GM21737 (cell line): Measurements from ENCODE around the gene CLK4.

Experiments used
- ATAC-seq: cut with Tn5 transposase; IDR thresholded peaks from one replicate; pipeline ENCODE4 v1.9.1; 2021; ENCODE audit warnings: mild to moderate bottlenecking, moderate library complexity; ENCODE audit not compliant: unreplicated experiment

Gene CLK4

DNA sequence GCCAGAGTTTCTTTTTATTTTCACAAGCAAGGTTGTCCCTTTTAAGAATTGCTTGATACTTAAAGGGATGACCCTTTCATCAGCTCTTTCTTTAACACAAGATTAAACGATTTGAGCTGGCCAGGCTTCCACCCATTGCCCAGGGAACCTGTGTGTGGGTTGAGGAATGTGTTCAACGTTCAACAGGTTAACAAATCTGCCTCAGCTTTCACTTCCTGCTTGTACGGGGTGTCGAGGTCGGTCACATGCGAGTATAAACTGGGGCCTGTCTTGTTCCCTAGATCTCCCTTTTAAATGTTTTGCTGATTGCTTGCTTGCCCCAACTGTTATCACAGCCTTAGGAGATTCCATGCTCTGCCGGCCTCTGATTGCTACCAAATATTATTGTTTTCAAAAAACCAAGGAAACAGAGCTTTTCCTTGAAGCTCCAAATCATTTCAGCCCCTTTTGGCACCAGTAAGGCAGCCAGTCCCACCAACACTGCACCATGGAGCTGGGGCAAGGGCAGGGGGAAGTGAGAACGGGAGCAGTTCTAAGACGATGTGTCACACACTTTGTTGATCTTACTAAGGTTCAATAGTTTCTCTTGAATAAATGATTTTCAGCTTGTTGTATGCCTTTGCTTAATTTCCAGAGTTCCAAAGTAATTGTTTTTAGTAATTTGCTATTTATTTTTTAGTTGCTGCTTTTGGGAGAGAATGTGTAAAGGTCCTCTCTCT lies 10.7 kb upstream of the CLK4 start:
- ATAC-seq, result no peak

DNA sequence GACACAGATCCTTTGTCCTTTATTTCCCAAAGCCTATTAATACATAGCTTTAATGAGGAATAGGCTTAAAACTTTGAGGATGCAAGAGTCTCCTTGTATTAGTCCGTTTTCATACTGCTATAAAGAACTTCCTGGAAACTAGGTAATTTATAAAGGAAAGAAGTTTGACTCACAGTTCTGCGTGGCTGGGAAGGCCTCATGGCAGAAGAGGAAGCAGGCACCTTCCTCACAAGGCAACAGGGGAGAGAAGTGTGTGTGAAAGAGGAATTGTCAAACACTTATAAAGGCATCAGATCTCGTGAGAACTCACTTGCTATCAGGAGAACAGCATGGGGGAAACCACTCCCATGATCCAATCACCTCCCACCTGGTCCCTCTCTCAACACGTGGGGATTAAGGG lies 5.4 kb upstream of the CLK4 start:
- no peak for ATAC-seq

DNA sequence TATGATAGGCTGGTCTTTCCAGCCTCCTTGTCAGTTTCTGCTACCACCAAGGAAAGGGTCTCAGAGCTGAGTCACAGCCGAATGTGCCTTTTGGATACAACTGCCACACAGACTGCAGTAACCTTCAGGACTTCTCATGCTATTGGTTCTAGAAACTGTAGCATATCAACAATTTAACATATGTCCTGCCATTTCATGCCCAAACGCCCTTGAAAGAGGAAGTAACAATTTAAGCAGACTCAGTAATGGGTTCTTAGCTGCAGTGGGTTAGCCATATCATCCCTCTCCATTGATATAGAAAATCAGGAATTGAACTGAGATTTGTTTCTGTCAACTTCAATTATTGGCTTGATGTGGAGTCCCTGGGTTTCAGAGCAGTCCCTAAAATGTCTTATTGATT lies 4.1 kb upstream of the CLK4 start:
- ATAC-seq, result no peak

DNA sequence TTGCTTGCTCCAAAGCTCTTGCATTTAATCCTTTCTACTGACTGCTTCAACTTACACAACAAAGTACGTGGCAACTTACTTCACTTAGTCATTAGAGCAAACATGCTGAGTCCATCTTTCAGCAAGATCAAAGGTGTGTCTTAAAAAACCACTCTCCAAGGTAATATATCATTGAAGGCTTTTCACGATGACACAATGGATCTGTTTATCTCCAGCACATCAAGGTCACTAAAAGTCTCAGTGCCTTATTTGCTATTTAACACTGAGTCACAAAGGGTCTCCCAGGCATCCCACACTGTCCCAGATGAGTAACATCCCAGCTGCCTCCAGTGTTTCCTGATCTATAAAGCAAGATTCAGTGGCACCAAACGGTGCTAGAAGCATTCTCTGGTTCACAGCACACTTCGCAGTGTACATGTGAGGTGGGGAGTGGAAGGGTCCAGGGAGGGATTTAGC lies 3.7 kb upstream of the CLK4 start:
- no peak for ATAC-seq

DNA sequence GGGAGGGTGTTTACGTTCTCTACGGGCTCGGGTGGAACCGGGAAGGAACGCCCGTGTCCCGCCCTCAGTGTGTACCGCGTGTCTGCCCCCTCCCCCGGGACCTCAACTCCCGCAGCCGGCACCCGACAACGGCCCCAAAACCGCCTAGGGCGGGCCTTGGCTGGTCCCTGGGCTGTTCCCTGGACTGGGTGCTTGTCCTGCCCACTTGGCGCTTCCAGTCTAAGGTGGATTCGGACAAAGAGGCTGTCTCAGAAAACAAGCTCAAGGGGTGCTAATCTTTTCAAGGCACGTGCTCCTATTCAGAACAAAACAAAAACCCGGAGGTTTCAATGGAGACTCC lies 379 bp upstream of the CLK4 start:
- no peak for ATAC-seq

DNA sequence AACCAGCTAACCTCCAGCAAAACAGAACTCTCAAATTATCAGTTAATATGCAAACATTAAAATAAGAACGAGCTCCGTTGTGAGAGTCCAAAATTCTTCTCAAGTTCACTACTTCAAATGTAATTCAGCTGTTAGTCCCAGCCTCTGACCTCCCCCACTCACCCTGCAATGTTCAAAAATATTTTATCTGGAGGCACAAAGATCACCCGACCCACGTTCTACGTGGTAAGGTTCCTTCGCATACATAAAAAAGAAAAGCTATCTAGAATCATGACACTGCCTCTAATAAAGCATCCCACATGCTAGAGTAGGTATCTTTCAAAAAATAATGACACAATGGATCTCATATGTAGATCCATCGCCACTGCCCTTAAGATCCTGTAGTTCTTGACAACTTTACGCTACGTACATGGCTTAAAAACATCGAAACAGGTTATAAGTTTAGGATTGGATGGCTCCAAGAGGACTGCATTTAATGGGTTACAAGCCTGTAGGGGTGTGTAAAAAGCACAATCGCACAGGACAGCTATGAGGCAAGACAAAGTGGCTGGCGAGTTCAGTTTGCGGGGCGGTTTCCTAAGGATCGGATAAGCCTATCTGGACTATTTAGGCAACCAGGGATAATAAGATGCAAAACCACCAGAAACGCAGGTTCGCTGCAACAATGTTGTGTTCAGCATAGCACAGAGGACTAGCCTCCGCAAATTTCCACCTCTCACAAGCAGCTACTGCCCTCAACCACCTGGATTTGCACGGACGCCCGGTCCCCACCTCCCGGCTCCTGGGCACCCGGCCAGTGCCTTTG lies 969 bp downstream of the CLK4 start:
- ATAC-seq, result peak; percentile 7

DNA sequence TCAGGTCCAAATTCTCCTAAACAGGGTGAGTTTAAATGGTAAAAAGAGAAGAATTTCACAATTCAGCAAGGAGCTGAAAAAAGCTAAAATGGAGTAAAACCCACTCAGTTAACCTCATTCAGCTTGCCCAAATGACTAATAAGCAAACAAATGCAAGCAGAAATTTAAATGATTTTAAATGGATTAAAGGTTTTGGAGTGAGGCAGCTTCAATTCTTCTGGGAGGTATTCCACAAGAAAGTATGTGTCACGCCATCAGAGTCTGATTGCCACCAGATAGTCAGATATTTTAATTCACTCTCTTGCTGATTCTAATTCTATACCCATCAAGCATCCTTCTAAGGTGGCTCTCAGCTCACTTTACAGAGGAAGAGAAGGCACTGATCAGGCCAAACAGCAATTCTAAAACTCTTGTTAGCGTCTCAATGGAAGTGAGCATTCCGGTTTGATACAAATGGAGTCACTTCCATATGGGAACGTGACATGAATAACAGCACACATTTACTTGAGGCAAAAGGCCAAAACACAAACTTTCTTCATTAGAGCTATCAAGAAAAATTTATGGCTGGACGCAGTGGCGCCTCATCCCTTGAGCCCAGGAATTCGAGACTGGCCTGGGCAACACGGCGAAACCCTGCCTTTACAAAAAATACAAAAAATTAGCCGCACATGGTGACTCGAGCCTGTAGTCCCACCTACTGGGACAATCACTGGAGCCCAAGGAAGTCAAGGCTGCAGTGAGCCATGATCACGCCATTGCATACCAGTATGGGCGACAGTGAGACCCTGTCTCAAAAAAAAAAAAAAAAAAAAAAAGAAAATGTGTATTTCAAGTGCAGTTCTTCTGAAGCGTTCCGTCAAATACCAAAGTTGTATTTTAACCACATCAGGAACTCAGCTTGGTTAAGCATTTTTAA lies 2.0 kb downstream of the CLK4 start:
- no peak for ATAC-seq

DNA sequence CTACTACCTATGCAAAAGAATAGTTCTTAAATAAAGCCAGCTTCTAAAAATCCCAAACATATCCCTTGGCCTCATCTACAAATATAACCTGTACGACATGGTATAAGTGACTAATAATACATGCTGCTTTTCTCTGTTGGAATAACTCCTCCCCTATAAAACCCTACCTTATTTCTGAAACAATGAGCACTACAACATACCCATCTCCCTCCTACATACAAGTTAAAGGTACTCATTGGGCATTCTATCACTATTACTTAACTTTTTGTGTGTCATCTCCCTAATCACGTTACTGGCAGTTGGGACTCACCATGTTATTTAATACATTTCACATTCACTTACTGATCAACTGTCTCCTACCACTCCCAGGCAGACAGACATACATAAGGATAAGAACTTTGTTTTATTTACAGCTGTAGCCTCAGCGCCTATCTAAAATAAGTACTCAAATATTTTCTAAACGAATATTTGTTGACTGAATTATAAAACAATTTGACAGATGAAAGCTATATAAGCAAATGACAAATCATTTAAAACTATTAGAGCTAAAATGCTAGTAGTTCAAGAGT lies 4.1 kb downstream of the CLK4 start:
- no peak for ATAC-seq

DNA sequence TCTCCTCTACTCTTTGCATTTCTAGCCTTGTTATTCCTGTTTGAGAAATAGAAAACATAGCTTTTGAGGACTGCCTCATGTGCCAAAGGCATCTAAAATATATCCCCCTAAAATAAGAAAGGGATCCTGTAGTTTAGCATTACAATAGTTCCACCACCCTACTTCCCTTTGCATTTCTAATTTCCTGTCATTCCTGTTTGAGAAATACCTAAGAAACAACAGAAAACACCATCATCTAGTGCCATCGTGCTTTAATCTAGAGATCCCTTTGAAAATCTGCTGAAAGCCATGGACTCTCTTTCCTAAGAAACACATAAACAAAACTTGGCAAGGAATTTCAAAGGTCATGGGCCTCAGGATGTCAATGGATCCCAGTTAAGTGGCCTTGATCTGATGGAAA lies 7.5 kb downstream of the CLK4 start:
- ATAC-seq, result no peak

DNA sequence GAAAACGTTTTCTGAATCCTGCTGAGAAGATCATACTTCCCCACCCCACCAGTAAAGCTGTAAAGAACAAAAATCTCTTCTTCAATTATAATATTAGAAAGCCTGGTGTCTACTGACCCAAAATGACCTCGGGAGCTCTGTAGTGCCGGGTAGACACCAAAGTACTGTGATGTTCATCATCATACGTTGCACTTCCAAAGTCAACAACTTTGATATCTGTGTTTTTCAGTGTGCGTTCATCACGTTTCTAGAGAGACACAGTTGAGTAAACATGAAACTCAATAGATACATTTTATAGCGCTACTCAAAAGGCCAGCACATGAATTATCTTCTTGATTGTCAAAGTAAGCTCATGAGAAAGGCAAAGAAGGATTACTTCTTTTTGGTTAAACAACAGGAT lies 14.6 kb downstream of the CLK4 start:
- ATAC-seq, result no peak

DNA sequence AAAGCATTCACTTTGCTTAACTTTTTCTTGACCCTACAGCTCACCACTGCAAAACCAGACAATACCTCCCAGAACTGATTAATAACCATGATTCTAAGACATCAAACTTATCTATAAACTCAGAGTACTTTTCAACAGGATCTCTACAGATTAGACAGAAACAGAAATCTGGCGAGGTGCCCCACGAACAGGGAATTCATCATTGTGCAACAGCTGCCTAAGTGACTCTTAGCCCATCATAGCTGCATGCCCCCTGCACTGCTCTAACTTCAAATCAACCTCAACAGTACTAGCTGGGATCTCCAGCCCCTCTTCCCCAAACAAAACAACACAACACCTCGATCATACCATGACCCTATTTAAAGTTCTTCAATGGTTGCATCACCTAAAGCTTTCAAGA lies 20.6 kb downstream of the CLK4 start:
- no peak for ATAC-seq

DNA sequence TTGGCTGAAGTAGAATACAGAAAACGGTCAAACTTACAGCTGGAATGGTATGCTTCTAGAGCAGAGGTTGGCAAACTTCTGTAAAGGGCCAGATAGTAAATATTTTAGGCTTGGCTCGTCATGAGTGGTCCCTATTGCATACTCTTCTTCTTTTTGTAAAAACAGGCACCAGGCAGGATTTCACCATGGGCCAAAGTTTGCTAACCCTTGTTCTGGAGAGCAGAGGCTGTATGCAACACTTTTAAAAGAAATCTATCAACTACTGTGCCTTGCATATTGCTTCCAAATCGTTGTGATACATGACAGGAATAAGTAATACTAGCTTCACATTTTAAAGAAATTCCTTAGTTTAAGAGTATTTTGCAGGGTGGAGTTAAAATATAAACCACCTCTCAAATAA lies 21.1 kb downstream of the CLK4 start:
- no peak for ATAC-seq

DNA sequence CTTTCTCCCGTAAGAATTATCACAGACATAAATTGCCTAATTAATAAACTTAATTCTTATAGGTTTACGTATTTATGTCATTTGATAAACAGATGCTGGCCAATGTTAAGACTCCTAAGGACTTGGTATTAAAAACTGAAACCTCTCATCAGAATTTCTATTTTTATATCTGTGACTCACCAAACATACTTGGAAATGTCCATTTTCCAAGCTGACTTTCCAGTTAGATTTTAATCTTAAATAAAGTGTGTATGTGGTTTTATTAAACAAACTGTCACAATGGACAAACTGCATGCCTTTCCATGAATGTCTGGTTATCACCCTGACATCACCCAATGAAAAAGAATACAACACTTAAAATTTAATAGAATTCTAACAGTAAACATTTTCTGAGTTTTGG lies 24.1 kb downstream of the CLK4 start:
- no peak for ATAC-seq

DNA sequence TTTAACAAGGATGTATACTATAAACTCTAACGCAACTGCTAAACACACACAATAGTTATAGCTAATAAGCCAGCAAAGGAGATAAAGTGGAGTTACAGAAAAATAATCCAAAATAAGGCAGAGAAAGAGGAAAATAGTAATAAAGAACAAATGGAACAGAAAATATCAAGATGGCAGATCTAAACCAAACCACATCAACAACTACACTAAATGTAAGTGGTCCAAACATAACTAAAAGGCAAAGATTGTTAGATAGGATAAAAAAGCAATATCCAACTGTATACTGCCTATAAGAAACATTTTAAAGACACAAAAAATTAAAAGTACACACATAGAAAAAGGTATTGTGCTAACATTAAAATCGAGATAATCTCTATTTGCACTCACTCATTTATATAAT lies 31.1 kb downstream of the CLK4 start:
- ATAC-seq, result no peak

DNA sequence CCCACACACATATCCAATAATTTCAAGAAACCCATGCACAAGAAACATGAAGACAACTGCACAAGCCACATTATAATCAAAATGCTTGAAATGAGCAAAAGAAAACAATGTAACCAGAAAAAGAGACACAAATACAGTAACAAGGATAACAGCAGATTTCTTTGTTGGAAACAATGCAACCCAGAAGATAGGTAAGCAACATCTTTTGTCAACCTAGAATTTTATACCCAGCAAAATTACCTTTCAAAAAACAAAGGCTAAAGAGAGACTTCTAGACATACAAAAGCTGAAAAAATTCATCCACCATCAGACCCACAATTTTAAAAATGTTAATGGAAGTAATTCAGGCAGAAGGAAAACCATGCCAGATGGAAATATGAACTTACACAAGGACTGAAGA lies 31.7 kb downstream of the CLK4 start:
- ATAC-seq, result no peak

DNA sequence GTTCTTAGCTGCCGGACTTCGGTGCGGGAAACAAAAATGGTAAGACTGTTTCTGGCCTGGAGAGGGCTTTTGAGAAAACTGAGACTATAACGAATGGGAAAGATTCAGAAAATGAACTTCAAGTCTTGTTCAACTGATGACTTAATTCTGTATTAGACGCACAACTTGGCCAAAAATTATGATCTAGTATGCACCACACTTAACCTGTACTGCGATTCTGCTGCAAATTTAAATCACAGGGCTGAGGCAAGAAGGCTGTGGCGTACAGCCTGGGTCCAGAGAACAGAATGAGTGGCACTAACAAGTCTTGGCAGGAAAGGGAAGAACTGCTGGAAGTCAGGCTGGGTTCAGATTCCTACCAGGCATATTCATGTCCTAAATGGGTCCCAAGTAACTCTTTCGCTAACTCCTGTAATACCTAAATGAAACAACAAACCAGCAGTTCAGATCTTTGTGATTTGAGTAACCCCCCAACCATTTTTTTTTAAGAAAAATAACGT lies 35.9 kb downstream of the CLK4 start:
- ATAC-seq, result no peak

DNA sequence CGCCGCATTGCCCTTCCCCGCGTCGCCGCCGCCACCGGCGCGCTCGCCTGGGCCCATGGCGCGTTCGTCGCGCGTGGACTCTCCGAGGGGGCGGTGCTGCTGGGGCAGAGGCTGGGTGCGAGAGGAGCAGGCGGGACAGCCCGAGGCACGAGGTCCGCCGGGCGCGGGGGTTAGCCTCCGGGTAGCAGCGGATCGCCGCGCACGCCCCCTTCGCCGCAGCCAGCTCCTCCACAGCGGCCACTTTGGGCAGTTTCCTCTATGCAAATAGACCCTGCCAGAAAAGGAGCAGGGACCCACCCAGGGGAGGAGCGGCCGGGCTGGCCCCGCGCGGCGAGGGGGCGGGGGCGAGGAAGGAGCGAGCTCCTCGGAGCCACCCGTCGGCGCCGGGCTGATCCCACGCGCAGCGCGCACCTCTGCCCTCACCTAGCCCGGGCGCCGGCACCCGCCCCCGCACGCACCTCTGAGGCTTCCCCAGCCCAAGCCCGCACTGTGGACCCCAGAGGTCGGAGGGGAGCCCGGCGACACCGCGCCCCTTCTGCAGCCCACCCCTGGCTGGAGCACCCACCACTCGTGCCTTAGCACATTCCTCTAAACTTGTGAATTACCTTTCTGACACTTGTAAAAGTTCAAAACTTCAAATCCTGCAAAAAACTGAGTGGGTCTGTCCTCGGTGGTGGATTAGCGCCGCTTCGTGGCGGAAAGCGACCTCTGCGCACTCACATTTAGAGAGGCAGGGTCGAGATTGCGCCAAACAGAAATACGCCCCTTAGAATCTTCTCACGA lies 36.5 kb downstream of the CLK4 start, which contains the start of gene COL23A1:
Gene COL23A1, minus strand, starts transcription at position 253 of the 783 bp plus-strand sequence.
- ATAC-seq, result no peak

DNA sequence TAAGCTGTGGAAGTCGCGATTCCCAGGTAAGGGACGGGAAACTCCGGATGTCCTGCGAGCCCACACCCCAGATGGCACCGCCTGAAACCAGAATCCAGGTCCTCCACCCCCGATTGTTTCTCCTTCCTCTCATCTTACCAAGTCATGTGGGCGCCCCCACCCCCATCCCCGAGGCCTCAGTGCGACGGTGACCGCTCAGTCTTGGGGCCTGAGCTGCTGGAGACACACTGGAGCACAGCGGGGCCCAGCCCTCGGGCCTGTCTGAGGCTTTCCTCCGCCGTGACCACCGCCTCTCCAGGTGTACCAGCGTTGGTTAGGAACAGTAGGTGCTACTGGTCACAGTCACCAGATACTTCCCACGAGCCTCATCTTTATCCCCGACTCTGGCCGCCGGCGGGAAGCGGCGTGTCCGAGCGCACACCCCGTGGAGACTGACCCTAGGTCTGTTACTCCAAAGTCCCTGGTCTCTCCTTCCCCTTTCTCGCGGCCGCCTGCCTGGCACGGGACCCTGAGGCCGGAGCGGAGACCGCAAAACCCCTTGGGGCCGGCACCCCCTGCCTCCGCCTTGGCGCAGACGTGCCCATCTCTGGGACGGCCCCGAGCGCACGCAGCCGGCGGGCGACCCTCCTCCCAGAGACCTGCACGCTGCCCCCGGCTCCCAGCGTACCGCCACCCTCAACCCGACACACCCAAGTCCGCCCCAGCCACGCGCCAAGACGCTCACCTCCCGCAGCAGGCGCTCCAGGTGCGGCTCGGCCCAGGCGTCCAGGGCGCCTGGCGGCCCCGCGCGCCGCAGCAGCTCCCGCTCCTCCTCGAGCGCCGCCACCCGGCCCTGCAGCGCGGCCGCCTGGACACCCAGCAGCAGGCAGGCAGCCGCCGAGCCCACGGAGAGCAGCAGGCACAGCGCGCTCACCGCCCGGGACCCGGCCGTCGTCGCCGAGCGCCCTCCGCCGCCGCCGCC lies 37.4 kb downstream of the CLK4 start:
- ATAC-seq, result no peak

DNA sequence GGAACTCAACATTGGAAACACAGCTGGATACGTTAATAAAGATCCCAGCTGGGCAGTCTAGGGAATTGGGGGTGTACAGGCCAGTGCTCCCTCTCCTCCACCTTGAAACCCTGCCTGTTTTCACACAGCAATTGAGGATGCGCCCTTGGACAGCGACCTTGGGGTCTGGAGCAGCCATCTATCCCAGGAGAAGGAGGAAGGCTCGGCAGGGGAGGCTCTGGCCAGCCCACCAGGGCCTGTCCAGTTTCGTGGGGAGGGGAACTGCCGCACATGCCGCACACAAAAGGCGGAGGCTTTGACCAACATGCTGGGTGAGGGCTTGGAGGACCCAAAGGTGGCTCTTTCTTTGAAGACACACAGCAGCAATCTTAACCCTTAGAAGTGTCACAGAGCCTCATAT lies 38.1 kb downstream of the CLK4 start:
- ATAC-seq, result no peak
